Measurements from ENCODE around the gene SHCBP1. TPM values are rescaled to one million over a fixed set of nuclear protein-coding genes. Genes with fewer than 3 reads are reported as not detected.

The SHCBP1 gene
- total and polyA plus RNA-seq, 10 donors: 1.7 to 15.7 (median 4.4) TPM

DNA sequence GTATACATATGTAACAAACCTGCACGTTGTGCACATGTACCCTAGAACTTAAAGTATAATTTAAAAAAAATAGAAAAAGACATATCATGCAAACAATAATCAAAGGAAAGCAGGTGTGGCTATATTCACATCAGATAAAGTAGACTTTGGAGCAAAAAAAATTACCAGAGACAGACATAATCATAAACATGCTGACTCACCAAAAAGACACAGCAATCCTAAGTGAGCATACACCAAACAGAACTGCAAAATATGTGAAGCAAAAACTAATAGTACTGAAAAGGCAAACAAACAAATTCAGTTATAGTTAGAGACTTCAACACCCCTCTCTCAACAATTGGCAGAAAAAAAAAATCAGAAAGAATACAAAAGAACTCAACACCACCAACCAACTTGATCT, 29.9 kb downstream of the SHCBP1 start:
- WGBS, 5 donors: 86 to 100% (median 97%) methylated on average over 1 of the region's 1 CpG

GRCh38 chr16:46586011-46586577, 35.1 kb downstream of the SHCBP1 start:
- Histone ChIP-seq H3K27me3 (replicated peaks in 1 of 7) (no peaks in the 10 kb centered on the region), H3K4me3 (no peak overlapping the region), H3K36me3 (peaks cover 0 to 17% (median 0%) of the 10 kb centered on the region in 6 donors), H3K4me1 (no peaks in the 10 kb centered on the region), H3K27ac (no peak overlapping the region), H3K9me3 (peaks cover 0 to 27% (median 23%) of the 10 kb centered on the region in 8 donors)
- TF ChIP-seq POLR2AphosphoS5 (IDR thresholded peaks at IDR 0.05): no peak
- TF ChIP-seq POLR2A (IDR thresholded peaks at IDR 0.05): no peak
- TF ChIP-seq CTCF (IDR thresholded peaks at IDR 0.05 in 8 of 11, conservative IDR thresholded peaks at IDR 0.05 in 3 of 11): no peak
- intact Hi-C loops (cut with DNase I; ENCODE audit: low total_unique reads): no loop called here
- no peak for DNase-seq

More for the DNA sequence above, 29.9 kb downstream of the SHCBP1 start:
- Histone ChIP-seq H3K9me3 (peaks cover 0 to 13% (median 11%) of the 10 kb centered on the region in 8 donors), H3K4me3 (no peak overlapping the region), H3K36me3 (peaks cover 0 to 25% (median 0%) of the 10 kb centered on the region in 6 donors), H3K27ac (no peak overlapping the region), H3K4me1 (no peaks in the 10 kb centered on the region), H3K27me3 (replicated peaks in 1 of 7) (no peaks in the 10 kb centered on the region)
- intact Hi-C loops (cut with DNase I; ENCODE audit: low total_unique reads): no loop called here
- no peak for TF ChIP-seq CTCF (IDR thresholded peaks at IDR 0.05 in 8 of 11, conservative IDR thresholded peaks at IDR 0.05 in 3 of 11)
- no peak for TF ChIP-seq POLR2AphosphoS5 (IDR thresholded peaks at IDR 0.05)
- TF ChIP-seq POLR2A (IDR thresholded peaks at IDR 0.05): no peak
- no peak for DNase-seq

GRCh38 chr16:46583036-46583435, 38.1 kb downstream of the SHCBP1 start:
- no peak for DNase-seq
- intact Hi-C loops (cut with DNase I; ENCODE audit: low total_unique reads): no loop called here
- no peak overlapping the region for H3K27ac ChIP-seq
- TF ChIP-seq CTCF (IDR thresholded peaks at IDR 0.05 in 8 of 11, conservative IDR thresholded peaks at IDR 0.05 in 3 of 11) (no peak), POLR2AphosphoS5 (IDR thresholded peaks at IDR 0.05) (no peak), POLR2A (IDR thresholded peaks at IDR 0.05) (no peak)
- H3K4me1 ChIP-seq: no peaks in the 10 kb centered on the region
- H3K9me3 ChIP-seq: peaks cover 0 to 27% (median 23%) of the 10 kb centered on the region in 8 donors
- no peak overlapping the region for H3K4me3 ChIP-seq
- H3K36me3 ChIP-seq: peaks cover 0 to 17% (median 0%) of the 10 kb centered on the region in 6 donors
- H3K27me3 ChIP-seq (replicated peaks in 1 of 7): no peaks in the 10 kb centered on the region
- WGBS, 5 donors: 57 to 86% (median 65%) methylated on average over 2 of the region's 2 CpGs

DNA sequence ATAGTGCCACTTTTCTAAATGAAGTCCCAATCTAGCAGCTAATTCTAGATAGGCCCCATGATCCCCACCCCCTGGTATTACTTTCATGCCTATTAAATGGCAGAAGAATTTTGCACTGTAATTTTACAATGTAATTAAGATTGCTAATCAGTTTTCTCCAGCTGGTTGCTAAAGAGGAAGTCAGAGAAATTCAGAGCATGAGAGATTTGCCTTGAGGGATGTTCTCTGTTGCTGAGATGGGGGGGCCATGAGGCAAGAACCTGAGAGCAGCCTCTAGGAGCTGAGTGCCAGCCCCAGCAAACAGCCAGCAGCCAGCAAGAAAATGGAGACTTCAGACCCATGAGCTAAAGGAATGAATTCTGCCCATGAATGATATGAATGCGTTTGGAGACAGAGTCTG, 38.9 kb downstream of the SHCBP1 start:
- DNase-seq: no peak
- Histone ChIP-seq H3K4me1 (no peaks in the 10 kb centered on the region), H3K27me3 (replicated peaks in 1 of 7) (no peaks in the 10 kb centered on the region), H3K27ac (no peak overlapping the region), H3K36me3 (peaks cover 0 to 17% (median 0%) of the 10 kb centered on the region in 6 donors), H3K4me3 (no peak overlapping the region), H3K9me3 (peaks cover 0 to 25% (median 21%) of the 10 kb centered on the region in 8 donors)
- WGBS, 5 donors: 86 to 94% (median 91%) methylated on average over 1 of the region's 1 CpG
- intact Hi-C loops (cut with DNase I; ENCODE audit: low total_unique reads): no loop called here
- TF ChIP-seq CTCF (IDR thresholded peaks at IDR 0.05 in 8 of 11, conservative IDR thresholded peaks at IDR 0.05 in 3 of 11) (no peak), POLR2AphosphoS5 (IDR thresholded peaks at IDR 0.05) (no peak)

Measured in spleen (tissue), 11 donors.